HG03442 (cell line): ENCODE results near the gene CD3E.

ENCODE experiments used
- ATAC-seq: cut with Tn5 transposase; IDR thresholded peaks from one replicate; pipeline ENCODE4 v1.9.1; 2021; ENCODE audit warnings: mild to moderate bottlenecking, moderate library complexity; ENCODE audit not compliant: unreplicated experiment

CD3E gene

DNA sequence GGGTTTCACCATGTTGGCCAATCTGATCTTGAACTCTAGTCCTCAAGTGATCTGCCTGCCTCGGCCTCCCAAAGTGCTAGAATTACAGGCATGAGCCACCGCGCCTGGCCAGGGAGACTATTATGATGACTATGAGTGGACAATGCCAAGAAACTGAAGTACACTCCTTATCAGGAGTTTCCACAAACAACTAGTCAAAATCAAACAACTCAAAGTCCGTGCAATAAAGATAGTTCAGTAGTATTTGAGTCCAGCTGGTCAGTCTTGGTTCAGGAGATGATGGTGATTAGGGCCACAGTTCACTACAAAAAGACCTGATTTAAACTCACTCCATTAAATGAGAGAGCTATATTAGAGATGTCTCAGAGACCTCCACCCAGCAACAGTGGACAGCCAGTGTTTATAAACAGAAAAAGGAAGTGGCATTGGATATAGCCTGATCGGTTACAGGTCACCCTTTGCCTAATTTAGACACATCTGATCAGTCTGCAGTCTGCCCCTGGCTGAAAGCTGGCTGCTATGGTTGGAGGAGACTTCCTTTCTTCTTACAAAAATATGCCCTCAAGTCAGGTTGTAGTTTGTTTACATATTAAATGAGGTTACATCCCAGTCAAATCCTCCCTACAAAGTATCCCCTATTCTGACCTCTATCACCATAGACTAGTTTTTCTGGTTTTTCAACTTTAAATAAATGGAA lies 17.0 kb downstream of the CD3E start:
- no peak for ATAC-seq

DNA sequence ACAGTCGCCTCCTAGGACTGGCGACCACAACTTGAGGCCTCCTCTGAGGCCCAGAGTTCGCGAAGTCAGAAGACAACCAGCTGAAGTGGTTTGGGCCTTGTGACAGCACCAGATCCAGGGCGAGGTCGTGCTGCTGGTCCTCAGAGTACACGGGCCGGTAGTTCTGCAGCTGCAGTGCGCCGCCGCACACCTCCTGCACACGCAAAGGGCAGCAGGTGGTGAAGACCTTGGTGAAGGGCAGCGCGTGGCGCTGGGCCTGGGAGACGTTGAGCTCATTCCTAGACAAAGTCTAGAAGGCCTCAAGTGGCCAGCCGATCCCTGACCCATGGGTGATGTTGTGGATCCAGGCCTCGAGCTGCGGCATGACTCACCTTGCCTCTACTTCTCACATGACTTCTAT lies 18.2 kb downstream of the CD3E start:
- no peak for ATAC-seq

DNA sequence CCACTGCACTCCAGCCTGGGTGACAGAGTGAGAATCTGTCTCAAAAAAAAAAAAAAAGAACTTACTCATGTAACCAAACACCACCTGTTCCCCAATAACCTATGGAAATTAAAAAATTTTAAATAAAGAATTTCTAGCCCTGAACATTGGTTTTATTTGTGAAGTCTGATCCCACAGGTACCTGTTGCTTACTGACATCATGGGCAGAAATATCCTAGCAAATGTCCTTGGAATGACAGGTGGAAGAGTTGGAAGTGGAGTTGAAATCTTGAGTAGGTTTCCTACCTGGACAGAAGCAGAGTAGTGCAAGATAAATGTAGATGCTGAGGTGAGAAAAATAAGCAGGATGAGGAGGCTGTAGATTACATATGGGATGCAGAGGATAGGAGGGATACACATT lies 20.8 kb downstream of the CD3E start:
- ATAC-seq: no peak

DNA sequence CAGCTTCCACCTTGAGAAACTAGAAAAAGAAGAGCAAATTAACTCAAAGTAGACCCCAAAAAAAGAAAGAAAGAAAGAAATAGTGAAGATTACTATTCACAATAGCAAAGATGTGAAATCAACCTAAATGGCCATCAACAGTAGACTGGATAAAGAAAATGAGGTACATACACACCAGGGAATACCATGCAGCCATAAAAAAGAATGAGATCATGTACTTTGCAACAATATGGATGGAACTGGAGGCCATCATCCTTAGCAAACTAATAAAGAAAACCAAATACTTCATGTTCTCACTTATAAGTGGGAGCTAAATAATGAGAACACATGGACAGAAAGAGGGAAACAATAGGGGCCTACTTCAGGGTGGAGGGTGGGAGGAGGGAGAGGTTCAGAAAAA lies 24.2 kb downstream of the CD3E start:
- ATAC-seq: no peak

DNA sequence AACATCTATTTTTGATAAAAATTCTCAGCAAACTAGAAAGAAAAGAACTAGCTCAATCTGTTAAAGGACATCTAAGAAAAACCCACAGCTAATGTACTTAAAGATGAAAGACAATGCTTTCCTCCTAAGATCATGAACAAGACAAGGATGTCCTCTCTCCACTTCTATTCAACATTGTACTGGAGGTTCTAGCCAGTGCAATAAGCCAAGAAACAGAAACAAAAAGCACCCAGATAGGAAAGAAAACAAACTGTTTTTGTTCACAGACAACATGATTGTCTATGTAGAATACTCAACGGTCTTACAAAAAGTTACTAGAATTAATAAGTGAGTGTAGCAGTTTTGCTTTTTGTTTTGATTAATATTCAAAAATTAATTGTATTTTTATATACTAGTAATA lies 30.2 kb downstream of the CD3E start:
- no peak for ATAC-seq

- no peak for ATAC-seq
Measured at GRCh38 chr11:118338637-118339061, 34.1 kb downstream of the CD3E start.

DNA sequence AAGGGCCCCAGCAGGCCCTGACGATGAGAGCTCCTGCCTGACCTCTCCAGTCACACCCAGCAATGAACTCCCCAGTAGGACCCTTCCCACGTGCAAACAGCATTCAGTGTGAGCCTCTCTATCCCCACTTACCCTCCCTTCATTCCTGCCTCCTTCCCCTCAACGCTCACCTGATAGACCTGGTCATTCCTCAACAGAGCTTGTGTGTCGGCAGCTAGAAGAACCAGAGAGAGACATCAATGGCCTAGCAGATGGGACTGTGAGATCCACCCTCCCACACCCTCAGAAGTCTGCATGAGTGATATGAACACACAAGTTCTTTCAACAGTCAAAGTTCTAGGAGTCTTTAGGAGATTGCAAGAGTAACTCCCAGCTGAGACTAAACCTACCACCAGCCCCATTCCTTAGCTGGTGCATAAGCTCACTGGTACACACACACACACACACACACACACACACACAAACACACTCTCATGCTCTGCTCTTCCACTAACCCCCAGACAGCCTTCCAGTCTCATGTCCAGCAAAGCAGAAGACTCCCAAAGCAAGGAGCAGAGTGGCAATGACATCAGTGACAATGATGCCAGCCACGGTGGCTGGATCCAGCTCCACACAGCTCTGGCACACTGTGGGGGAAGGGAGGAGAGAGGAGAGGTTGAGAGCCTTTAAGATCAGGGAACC lies 34.9 kb downstream of the CD3E start:
- no peak for ATAC-seq

- no peak for ATAC-seq
Measured at GRCh38 chr11:118340449-118340848, 35.9 kb downstream of the CD3E start.

DNA sequence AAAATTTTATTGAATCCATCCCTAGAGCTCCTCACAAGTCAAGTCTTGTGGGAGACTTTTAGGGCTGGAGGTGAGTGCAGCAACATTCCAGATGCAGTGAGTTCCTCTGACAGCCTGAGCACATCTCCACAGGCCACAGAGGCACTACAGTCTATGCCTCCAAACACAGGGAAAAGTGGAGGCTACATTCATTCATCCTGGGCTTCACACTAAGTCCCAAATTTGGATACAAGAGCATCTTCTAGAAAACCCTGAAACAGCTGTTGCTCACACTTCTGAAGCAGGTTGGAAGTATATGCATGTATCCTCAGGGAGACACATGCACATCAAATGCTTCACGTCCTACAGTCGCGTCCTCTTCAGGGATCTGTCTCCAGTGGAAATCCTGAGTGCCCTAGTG lies 36.7 kb downstream of the CD3E start:
- no peak for ATAC-seq

DNA sequence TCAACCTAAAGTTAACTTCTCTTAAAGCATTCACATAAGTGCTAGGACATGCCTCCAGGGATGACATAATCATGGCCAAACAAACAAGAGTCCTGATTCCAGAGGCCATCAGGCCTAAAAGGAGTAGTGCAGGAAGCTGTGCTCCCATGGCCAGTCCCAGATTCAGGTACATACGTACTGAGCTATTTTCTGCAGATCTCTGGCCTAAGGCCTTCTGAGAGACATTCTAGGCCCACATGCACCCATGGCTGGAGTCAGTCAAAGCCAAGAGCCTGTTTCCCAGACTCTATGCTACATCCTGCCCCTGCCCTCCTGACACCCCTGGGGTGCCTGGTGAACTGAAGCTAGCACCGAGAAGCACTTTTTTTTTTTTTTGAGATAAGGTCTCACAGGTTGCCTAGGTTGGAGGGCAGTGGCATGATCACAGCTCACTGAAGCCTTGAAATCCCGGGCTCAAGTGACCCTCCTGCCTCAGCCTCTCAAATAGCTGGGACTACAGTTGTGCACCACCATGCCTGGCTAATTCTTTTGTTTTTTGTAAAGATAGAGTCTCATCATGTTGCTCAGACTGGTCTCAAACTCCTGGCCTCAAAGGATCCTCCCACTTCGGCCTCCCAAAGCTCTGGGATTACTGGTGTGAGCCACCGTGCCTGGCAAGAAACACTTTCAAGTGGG lies 37.4 kb downstream of the CD3E start:
- no peak for ATAC-seq

GRCh38 chr11:118342503-118343161 lies 38.1 kb downstream of the CD3E start, which contains the start of gene CD3D:
CD3D (minus strand) TSS chr11:118342705; CDS start chr11:118342607, 98 bp downstream.
- ATAC-seq: no peak

- ATAC-seq: no peak
Measured at GRCh38 chr11:118343248-118343647, 38.7 kb downstream of the CD3E start.

GRCh38 chr11:118343981-118344515 lies 39.5 kb downstream of the CD3E start, which contains the start of gene CD3G:
CD3G (plus strand) TSS chr11:118344344; CDS start chr11:118344424, 80 bp downstream.
- ATAC-seq: no peak

DNA sequence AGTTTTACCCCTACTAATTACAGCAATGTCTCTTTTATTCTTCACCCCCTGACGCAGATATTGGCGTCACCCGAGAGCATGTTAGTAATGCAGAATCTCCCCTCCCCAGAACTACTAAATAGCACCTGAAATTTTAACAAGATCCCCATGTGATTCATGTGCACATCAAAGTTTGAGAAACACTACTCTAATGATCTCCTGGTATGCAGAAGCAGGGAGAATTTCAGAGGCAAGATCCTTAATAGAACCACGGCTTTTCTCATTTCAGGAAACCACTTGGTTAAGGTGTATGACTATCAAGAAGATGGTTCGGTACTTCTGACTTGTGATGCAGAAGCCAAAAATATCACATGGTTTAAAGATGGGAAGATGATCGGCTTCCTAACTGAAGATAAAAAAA lies 44.9 kb downstream of the CD3E start:
- no peak for ATAC-seq

- ATAC-seq: no peak
Measured at GRCh38 chr11:118353084-118353710, 48.7 kb downstream of the CD3E start.

DNA sequence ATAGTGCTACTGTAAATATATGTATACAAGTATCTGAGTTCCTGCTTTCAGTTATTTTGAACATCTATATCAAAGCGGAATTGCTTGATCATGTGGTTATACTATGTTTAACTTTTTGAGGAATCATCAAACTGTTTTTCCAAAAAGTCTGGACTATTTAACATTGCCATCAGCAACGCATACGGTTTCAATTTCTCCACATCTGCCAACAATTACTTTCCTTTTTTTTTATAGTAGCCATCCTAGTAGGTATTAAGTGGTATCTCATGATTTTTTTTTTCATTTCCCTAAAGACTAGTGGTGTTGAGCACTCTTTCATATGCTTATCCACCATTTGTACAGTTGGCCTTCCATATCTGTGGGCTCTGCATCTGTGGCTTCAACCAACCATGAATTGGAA lies 53.5 kb downstream of the CD3E start:
- no peak for ATAC-seq

GRCh38 chr11:118359295-118359958 lies 54.9 kb downstream of the CD3E start, which contains the start of gene UBE4A:
UBE4A (plus strand) TSS chr11:118359600; CDS start chr11:118365081, 5,481 bp downstream.
- peak; percentile 89 for ATAC-seq

DNA sequence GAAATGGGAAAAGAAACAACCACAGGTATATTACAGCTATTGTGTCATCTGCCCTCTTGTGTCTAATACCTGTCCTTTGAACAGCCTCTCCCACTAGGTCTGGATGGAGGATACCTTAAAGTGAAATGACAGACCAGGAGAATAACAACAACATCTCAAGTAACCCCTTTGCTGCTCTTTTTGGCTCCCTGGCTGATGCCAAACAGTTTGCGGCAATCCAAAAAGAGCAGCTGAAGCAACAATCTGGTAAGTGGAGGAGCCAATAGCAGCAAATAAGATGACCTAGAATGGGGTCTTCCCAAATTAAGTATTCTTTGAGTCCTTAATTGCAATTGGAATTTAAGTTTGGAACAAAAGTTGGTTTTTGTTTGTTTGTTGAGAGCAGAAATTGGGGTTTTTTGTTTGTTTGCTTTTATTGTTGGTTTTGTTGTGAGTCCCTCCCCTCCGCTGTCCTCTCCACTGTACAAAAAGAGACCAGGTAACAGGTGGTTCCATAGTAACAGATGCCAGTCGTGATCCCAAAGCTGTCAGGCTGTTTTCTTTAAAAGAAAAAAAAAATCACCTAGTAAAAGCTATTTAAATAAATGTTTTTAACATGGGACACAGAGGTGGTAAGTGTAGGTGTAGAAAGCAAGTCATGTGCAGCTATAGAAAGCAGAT lies 60.6 kb downstream of the CD3E start:
- no peak for ATAC-seq
